Measurements from ENCODE around the gene CCNY. TPM values are rescaled to one million over a fixed set of nuclear protein-coding genes. Genes with fewer than 3 reads are reported as not detected.

The CCNY gene
- total RNA-seq, 2 experiments from 2014 or later = 37.0 to 55.8 TPM

DNA sequence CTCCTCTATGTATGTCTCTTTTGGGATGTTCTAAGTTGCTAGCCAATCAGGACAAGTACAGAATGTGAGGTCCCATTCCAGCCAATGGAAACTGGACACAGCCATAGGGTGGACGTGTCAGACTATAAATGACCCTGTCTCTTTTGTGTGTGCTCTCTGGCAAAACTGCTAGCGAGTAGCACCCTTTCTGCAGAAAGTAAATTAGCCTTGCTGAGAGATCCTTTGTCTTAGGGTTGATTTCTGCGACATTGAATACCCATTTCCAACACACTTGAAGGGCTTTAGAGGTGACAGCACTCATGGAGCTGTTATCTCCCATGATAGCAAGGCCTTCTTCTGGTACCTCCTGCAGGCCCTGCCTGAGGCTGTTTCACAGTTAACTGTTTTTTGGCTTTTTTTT, 107.5 kb downstream of the CCNY start:
- no peak overlapping the region for H3K4me2 ChIP-seq (ENCODE audit: low read length)
- H2AFZ ChIP-seq (ENCODE audit: low read length) = no peak overlapping the region
- ChIA-PET CTCF (ENCODE audit: unreplicated experiment) (no interaction called here), POLR2A (interaction anchor here (0.6 kb wide), 1 partner anchor 24 kb away, joined by 4 read pairs; no protein-coding TSS in a partner anchor)
- H3K4me3 ChIP-seq (ENCODE audit: low read depth, low read length, poor library complexity, severe bottlenecking) = no peak overlapping the region
- H3K9me2 ChIP-seq (ENCODE audit: insufficient read depth, low read length) = no peaks in the 10 kb centered on the region
- H3K79me2 ChIP-seq (ENCODE audit: insufficient read depth, low read depth, low read length) = no peaks in the 10 kb centered on the region
- DNase-seq (ENCODE audit: low spot score) = no peak
- no peaks in the 10 kb centered on the region for H3K4me1 ChIP-seq (ENCODE audit: insufficient read depth, low read length, poor library complexity, severe bottlenecking)
- TF ChIP-seq EZH2phosphoT487 (IDR thresholded peaks at IDR 0.05; ENCODE audit: borderline replicate concordance, low read depth, low read length) (no peak), CTCF (conservative IDR thresholded peaks at IDR 0.05; ENCODE audit: low read length) (no peak)
- H4K20me1 ChIP-seq (ENCODE audit: insufficient read depth, low read length) = no peaks in the 10 kb centered on the region
- no peaks in the 10 kb centered on the region for H3K36me3 ChIP-seq (ENCODE audit: insufficient read depth, low read length)
- intact Hi-C loops (cut with micrococcal nuclease; ENCODE audit: unreplicated experiment) = no loop called here
- H3K9me3 ChIP-seq (ENCODE audit: low read length) = peaks cover 28% of the 10 kb centered on the region; the same call in 1 of the 2 replicates
- BruUV-seq (replicated peaks) = no TSS peak
- no peak overlapping the region for H3K27ac ChIP-seq (ENCODE audit: low read depth, low read length, poor library complexity, severe bottlenecking)

- intact Hi-C loops (cut with micrococcal nuclease; ENCODE audit: unreplicated experiment) = no loop called here
These were observed 109.0 kb downstream of the CCNY start for GRCh38 chr10:35445150-35445884.

More at GRCh38 chr10:35445150-35445884, 109.0 kb downstream of the CCNY start:
- Histone ChIP-seq H3K9me2 (ENCODE audit: insufficient read depth, low read length) (no peaks in the 10 kb centered on the region), H3K4me2 (ENCODE audit: low read length) (no peak overlapping the region), H3K4me3 (ENCODE audit: low read depth, low read length, poor library complexity, severe bottlenecking) (no peak overlapping the region), H2AFZ (ENCODE audit: low read length) (no peak overlapping the region), H3K9me3 (ENCODE audit: low read length) (peaks cover 21% of the 10 kb centered on the region; the same call in 1 of the 2 replicates), H3K79me2 (ENCODE audit: insufficient read depth, low read depth, low read length) (peaks cover 2% of the 10 kb centered on the region; the same call in 1 of the 2 replicates), H3K4me1 (ENCODE audit: insufficient read depth, low read length, poor library complexity, severe bottlenecking) (peaks cover 7% of the 10 kb centered on the region), H3K27ac (ENCODE audit: low read depth, low read length, poor library complexity, severe bottlenecking) (no peak overlapping the region), H3K36me3 (ENCODE audit: insufficient read depth, low read length) (no peaks in the 10 kb centered on the region), H4K20me1 (ENCODE audit: insufficient read depth, low read length) (no peaks in the 10 kb centered on the region)
- no peak for DNase-seq (ENCODE audit: low spot score)
- POLR2A ChIA-PET = no interaction called here
- no TSS peak for BruUV-seq (replicated peaks)
- CTCF ChIA-PET (ENCODE audit: unreplicated experiment) = no interaction called here
- TF ChIP-seq EZH2phosphoT487 (IDR thresholded peaks at IDR 0.05; ENCODE audit: borderline replicate concordance, low read depth, low read length) = no peak
- TF ChIP-seq CTCF (conservative IDR thresholded peaks at IDR 0.05; ENCODE audit: low read length) = no peak

Data from OCI-LY7 (cell line).